Esophagus squamous epithelium (tissue), 5 donors: ENCODE measurements around the gene SSH2. TPM values are rescaled to one million over a fixed set of nuclear protein-coding genes. Genes with fewer than 3 reads are reported as not detected.
"Not testable (repeated sequence)": the region's sequence is repeated elsewhere in the genome, so short reads cannot be mapped to it uniquely, and the experiment has no call there.

ENCODE experiments used
- DNase-seq: peaks from one replicate; lab custom pipeline; 2025; lab: John Stamatoyannopoulos, UW
- H3K27ac ChIP-seq, 4 donors: fragments of 200-600 bp; sonication (generic); one replicate each; pipeline ENCODE4 v1.5.1; 2016 to 2019; ENCODE audit warnings: mild to moderate bottlenecking in 1 of 4
- H3K27me3 ChIP-seq, 4 donors: fragments of 200-600 bp; sonication (generic); 1 replicate in 3 of 4; 2 replicates in 1 of 4; pipeline versions ENCODE4 v1.5.1 to v1.6.0; 2017 to 2021; ENCODE audit warnings: antibody characterized with exemption in 1 of 4
- H3K36me3 ChIP-seq, 3 donors: fragments of 200-600 bp; sonication (generic); one replicate each; pipeline ENCODE4 v1.5.1; 2016 to 2019
- H3K4me1 ChIP-seq, 3 donors: fragments of 200-600 bp; sonication (generic); one replicate each; pipeline ENCODE4 v1.5.1; 2017 to 2019
- H3K4me3 ChIP-seq, 4 donors: fragments of 200-600 bp; sonication (generic); 1 replicate in 3 of 4; 2 replicates in 1 of 4; pipeline ENCODE4 v1.5.1; 2016 to 2019; ENCODE audit warnings: mild to moderate bottlenecking in 2 of 4, moderate library complexity in 1 of 4
- H3K9me3 ChIP-seq, 3 donors: fragments of 200-600 bp; sonication (generic); one replicate each; pipeline ENCODE4 v1.5.1; 2016 to 2019
- POLR2A ChIP-seq, 4 donors: fragments of 450-650 bp; IDR thresholded peaks; one replicate each; pipeline ENCODE4 v1.6.1; 2017; ENCODE audit warnings: antibody characterized with exemption in 4 of 4, mild to moderate bottlenecking in 4 of 4, moderate library complexity in 3 of 4
- WGBS, 2 donors: methylation state at CpG; one replicate each; pipeline ENCODE4 v1.1.5; 2018; 5-methylcytosine and 5-hydroxymethylcytosine counted together
- intact Hi-C: fragments of 100-400 bp; cut with DNase I; formaldehyde crosslinking; loops from one replicate; pipeline ENCODE4 v1.15.0; 2022
- total RNA-seq, 4 donors: library from RNA; depleted of rRNA; stranded (reverse); fragments of >200 nt; gene quantifications; one replicate each; pipeline ENCODE4 v1.1.0, GENCODE V29; 2016
- TF ChIP-seq, protein P1 (sequence below), 6 experiments: fragments of 450-650 bp in 4 of 6; fragments of 200-600 bp in 2 of 6; sonication (generic) in 2 of 6; IDR thresholded peaks; one replicate each; pipeline ENCODE4 v1.5.1; 2016 to 2019; ENCODE audit warnings: antibody characterized with exemption in 6 of 6, mild to moderate bottlenecking in 4 of 6, moderate library complexity in 4 of 6
- donor health status: DM: yes; HTN: yes; CAD: no.

The SSH2 gene
- total RNA-seq, 4 donors from 2014 or later, result 9.4 to 29.4 (median 13.2) TPM

DNA sequence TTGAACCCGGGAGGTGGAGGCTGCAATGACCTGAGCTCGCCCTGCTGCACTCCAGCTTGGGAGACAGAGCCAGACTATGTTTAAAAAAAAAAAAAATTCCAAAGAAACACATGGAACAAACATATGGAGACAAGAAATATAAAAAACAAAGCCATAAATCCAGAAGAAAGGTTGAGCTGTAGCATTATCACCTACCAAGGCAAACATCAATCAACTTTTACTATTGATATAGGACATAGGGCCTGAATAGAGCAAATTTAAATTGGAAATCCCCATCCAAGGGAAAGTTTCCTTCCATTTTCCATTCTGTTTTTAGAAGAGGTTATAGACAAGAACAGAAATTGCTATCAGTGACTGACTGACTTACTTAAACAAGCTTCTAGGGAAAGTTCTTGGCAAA is 56.6 kb downstream of the SSH2 start:
- 100% methylated on average over 2 of the region's 2 CpGs; no CpG with 5 or more reads in 1 of the 2 donors for WGBS, 2 donors
- H3K27ac ChIP-seq, result no peak overlapping the region
- DNase-seq, result no peak
- H3K9me3 ChIP-seq, result no peaks in the 10 kb centered on the region
- H3K27me3 ChIP-seq, result no peaks in the 10 kb centered on the region
- H3K4me1 ChIP-seq, result peaks cover 0 to 19% (median 0%) of the 10 kb centered on the region in 3 donors
- TF ChIP-seq, protein P1, sequence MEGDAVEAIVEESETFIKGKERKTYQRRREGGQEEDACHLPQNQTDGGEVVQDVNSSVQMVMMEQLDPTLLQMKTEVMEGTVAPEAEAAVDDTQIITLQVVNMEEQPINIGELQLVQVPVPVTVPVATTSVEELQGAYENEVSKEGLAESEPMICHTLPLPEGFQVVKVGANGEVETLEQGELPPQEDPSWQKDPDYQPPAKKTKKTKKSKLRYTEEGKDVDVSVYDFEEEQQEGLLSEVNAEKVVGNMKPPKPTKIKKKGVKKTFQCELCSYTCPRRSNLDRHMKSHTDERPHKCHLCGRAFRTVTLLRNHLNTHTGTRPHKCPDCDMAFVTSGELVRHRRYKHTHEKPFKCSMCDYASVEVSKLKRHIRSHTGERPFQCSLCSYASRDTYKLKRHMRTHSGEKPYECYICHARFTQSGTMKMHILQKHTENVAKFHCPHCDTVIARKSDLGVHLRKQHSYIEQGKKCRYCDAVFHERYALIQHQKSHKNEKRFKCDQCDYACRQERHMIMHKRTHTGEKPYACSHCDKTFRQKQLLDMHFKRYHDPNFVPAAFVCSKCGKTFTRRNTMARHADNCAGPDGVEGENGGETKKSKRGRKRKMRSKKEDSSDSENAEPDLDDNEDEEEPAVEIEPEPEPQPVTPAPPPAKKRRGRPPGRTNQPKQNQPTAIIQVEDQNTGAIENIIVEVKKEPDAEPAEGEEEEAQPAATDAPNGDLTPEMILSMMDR (IDR thresholded peaks at IDR 0.05), result no peak
- no peak for TF ChIP-seq POLR2A (IDR thresholded peaks at IDR 0.05)
- no peaks in the 10 kb centered on the region for H3K36me3 ChIP-seq
- intact Hi-C loops, result no loop called here
- no peak overlapping the region for H3K4me3 ChIP-seq

DNA sequence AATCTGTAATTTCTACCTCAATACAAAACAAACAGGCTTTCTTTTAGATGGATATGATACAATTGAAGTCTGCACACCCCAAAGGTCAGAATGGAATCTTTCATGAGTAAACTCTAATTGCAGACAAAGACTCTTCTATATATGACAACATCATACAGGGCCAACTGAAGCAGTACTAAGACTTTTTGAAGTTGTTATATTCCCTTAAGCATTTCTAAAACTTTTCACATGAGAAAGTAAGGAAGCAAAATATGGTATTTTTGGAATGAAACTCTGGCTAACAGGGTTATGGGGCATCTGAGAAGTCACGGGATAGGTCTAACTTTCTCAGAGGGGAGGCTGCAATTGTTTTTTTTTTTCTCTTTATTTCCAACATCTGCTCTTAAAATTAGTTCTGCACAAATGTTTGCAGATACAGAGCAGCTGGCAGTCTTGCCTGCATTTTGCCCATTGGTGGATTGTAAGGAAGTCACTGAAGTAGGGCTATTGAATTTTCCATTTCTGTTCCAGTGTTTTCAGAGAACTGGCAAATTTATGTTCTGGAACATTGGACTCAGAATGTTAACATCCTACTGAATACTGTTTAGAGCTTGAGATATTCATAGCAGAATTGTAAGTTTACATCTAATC is 59.1 kb downstream of the SSH2 start:
- WGBS, 2 donors, result 67 to 78% methylated on average over 1 of the region's 1 CpG
- peaks cover 0 to 19% (median 0%) of the 10 kb centered on the region in 3 donors for H3K4me1 ChIP-seq
- no peak for DNase-seq
- no peaks in the 10 kb centered on the region for H3K27me3 ChIP-seq
- H3K36me3 ChIP-seq, result no peaks in the 10 kb centered on the region
- no peak overlapping the region for H3K27ac ChIP-seq
- H3K9me3 ChIP-seq, result no peaks in the 10 kb centered on the region
- H3K4me3 ChIP-seq, result no peak overlapping the region
- intact Hi-C loops, result no loop called here
- TF ChIP-seq POLR2A (IDR thresholded peaks at IDR 0.05), result no peak
- TF ChIP-seq, protein P1 (IDR thresholded peaks at IDR 0.05), result no peak

DNA sequence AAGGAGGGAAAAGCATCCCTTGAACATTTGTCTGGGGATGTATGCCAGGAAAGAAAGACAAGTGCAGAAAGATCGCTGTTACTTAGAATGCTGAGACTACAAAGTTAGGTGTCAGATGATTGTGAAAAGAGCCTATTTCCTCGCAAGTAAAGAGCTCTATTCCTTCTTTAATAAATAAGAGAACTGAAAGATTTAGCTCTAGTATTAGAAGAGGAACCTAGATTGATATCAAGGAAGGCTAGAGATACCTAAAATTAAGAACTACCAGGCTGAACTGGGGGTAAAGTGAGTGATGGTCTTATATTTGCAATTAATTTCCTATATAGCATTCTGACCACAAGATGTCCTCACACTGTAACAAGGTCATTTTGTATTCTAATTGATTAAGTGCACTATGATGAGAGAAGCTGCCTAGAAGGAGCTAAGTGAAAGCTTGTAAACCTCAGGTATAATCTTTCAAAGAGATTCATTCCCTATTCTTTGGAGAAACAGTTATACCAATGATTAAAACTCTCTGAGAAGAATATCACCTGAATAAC is 62.3 kb downstream of the SSH2 start:
- TF ChIP-seq POLR2A (IDR thresholded peaks at IDR 0.05), result no peak
- TF ChIP-seq, protein P1 (IDR thresholded peaks at IDR 0.05), result peak in 1 of 6 experiments; percentile 14
- Histone ChIP-seq H3K27me3 (no peaks in the 10 kb centered on the region), H3K4me1 (peaks cover 0 to 19% (median 0%) of the 10 kb centered on the region in 3 donors), H3K9me3 (no peaks in the 10 kb centered on the region), H3K4me3 (no peak overlapping the region), H3K36me3 (no peaks in the 10 kb centered on the region), H3K27ac (no peak overlapping the region)
- 78 to 79% methylated on average over 2 of the region's 2 CpGs for WGBS, 2 donors
- no peak for DNase-seq
- intact Hi-C loops, result no loop called here

DNA sequence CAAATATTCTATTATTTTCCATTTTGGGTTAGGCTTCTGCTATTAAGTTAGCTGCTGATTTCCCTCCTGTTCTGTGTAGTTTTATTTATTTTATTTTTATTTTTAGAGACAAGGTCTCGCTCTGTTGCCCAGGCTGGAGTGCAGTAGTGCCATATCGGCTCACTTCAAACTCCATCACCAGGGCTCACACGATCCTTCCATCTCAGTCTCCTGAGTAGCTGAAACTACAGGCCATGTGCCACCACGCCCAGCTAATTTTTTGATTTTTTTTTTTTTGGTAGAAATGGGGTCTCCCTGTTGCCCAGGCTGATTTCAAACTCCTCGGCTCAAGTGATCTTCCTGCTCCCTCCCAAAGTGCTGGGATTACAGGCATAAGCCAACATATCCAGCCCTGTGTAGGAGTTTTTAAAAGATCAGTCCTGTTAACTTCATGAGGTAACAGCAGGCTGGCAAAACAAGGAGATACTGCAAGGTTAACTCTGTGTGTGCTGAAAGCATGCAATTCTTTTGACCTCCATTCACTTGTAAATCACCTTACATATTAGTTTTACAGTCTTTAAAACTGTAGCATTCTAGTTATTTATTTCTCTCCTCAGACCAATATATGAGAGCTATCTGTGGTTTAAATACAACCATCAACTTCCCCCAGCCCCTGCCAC is 63.2 kb downstream of the SSH2 start:
- peaks cover 0 to 19% (median 0%) of the 10 kb centered on the region in 3 donors for H3K4me1 ChIP-seq
- H3K27me3 ChIP-seq, result no peaks in the 10 kb centered on the region
- no peak overlapping the region for H3K27ac ChIP-seq
- H3K4me3 ChIP-seq, result no peak overlapping the region
- DNase-seq, result no peak
- H3K36me3 ChIP-seq, result no peaks in the 10 kb centered on the region
- no peaks in the 10 kb centered on the region for H3K9me3 ChIP-seq
- TF ChIP-seq POLR2A (IDR thresholded peaks at IDR 0.05), result no peak
- intact Hi-C loops, result no loop called here
- WGBS, 2 donors, result 92 to 96% methylated on average over 5 of the region's 5 CpGs

DNA sequence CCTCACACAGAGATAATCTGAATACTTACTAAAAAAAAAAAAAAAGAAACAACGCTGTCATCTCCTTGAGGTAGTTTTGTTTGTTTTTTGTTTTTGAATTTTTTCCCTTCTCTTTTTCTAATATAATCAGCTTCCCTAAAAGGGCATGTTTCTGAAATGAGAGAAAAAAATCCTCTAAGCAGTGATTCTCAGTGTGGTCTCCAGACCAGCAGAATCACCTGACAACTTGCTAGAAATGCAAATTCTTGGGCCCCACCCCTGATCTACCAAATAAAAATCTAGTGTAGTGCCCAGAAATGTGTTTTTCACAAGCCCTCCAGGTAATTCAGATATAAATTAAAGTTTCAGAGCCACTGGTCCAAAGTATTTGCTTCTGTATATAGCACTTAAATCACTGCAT is 65.4 kb downstream of the SSH2 start:
- H3K9me3 ChIP-seq, result no peaks in the 10 kb centered on the region
- TF ChIP-seq, protein P1 (IDR thresholded peaks at IDR 0.05), result no peak
- TF ChIP-seq POLR2A (IDR thresholded peaks at IDR 0.05), result no peak
- intact Hi-C loops, result no loop called here
- DNase-seq, result no peak
- H3K4me3 ChIP-seq, result no peak overlapping the region
- WGBS, 2 donors, result 89 to 91% methylated on average over 1 of the region's 1 CpG
- H3K27ac ChIP-seq, result no peak overlapping the region
- no peaks in the 10 kb centered on the region for H3K4me1 ChIP-seq
- no peaks in the 10 kb centered on the region for H3K27me3 ChIP-seq
- H3K36me3 ChIP-seq, result no peaks in the 10 kb centered on the region

DNA sequence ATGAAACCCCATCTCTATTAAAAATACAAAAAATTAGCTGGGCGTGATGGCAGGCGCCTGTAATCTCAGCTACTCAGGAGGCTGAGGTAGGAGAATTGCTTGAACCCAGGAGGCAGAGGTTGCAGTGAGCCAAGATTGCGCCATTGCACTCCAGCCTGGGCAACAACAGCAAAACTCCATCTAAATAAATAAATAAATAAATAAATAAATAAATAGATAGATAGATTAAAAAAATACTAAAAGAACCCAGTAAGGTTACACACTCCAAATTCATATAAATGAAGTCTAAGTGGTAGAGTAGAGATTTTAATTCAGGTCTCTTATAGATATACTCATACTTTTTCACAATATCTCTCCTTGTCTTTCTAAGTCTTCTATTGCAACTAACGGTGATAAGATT is 65.9 kb downstream of the SSH2 start:
- H3K4me3 ChIP-seq, H3K36me3 ChIP-seq, DNase-seq, H3K9me3 ChIP-seq, H3K27ac ChIP-seq, H3K27me3 ChIP-seq, intact Hi-C loops, H3K4me1 ChIP-seq: not testable (repeated sequence)
- WGBS, 2 donors, result 90 to 100% methylated on average over 4 of the region's 4 CpGs
